ENCODE data around the gene DAPL1.

Gene DAPL1

GRCh38 chr2:158755310-158756087, 39.6 kb upstream of the DAPL1 start:
- Histone ChIP-seq H3K9me3 (ENCODE audit: low read depth, low read length) (no peaks in the 10 kb centered on the region), H3K27ac (no peak overlapping the region), H3K36me3 (ENCODE audit: insufficient read depth, low read length) (no peaks in the 10 kb centered on the region), H3K9ac (ENCODE audit: insufficient read length) (no peak overlapping the region), H3K4me3 (no peak overlapping the region)
- DNase-seq (ENCODE audit: low read depth, low spot score), result no peak
- TF ChIP-seq EZH2 (IDR thresholded peaks at IDR 0.05), result no peak
- no peak for TF ChIP-seq POLR2AphosphoS5 (IDR thresholded peaks at IDR 0.05; ENCODE audit: borderline replicate concordance, low read depth, low read length)
- TF ChIP-seq FOXP2 (optimal IDR thresholded peaks at IDR 0.05; ENCODE audit: control extremely low read depth, extremely low read length, insufficient read depth), result no peak

GRCh38 chr2:158756331-158756730, 38.8 kb upstream of the DAPL1 start:
- Histone ChIP-seq H3K9me3 (ENCODE audit: low read depth, low read length) (no peaks in the 10 kb centered on the region), H3K36me3 (ENCODE audit: insufficient read depth, low read length) (no peaks in the 10 kb centered on the region), H3K4me3 (no peak overlapping the region), H3K27ac (no peak overlapping the region), H3K9ac (ENCODE audit: insufficient read length) (no peak overlapping the region)
- TF ChIP-seq POLR2AphosphoS5 (IDR thresholded peaks at IDR 0.05; ENCODE audit: borderline replicate concordance, low read depth, low read length) (no peak), EZH2 (IDR thresholded peaks at IDR 0.05) (no peak), FOXP2 (optimal IDR thresholded peaks at IDR 0.05; ENCODE audit: control extremely low read depth, extremely low read length, insufficient read depth) (no peak)
- no peak for DNase-seq (ENCODE audit: low read depth, low spot score)

GRCh38 chr2:158756976-158757375, 38.1 kb upstream of the DAPL1 start:
- Histone ChIP-seq H3K9me3 (ENCODE audit: low read depth, low read length) (no peaks in the 10 kb centered on the region), H3K36me3 (ENCODE audit: insufficient read depth, low read length) (no peaks in the 10 kb centered on the region), H3K4me3 (no peak overlapping the region), H3K9ac (ENCODE audit: insufficient read length) (no peak overlapping the region), H3K27ac (no peak overlapping the region)
- TF ChIP-seq FOXP2 (optimal IDR thresholded peaks at IDR 0.05; ENCODE audit: control extremely low read depth, extremely low read length, insufficient read depth), result no peak
- no peak for DNase-seq (ENCODE audit: low read depth, low spot score)

- no peaks in the 10 kb centered on the region for H3K36me3 ChIP-seq (ENCODE audit: insufficient read depth, low read length)
- H3K27ac ChIP-seq, result no peak overlapping the region
- no peak overlapping the region for H3K4me3 ChIP-seq
- no peak for DNase-seq (ENCODE audit: low read depth, low spot score)
- H3K9ac ChIP-seq (ENCODE audit: insufficient read length), result no peak overlapping the region
- TF ChIP-seq EZH2 (IDR thresholded peaks at IDR 0.05) (no peak), FOXP2 (optimal IDR thresholded peaks at IDR 0.05; ENCODE audit: control extremely low read depth, extremely low read length, insufficient read depth) (no peak), POLR2AphosphoS5 (IDR thresholded peaks at IDR 0.05; ENCODE audit: borderline replicate concordance, low read depth, low read length) (no peak)
- H3K9me3 ChIP-seq (ENCODE audit: low read depth, low read length), result no peaks in the 10 kb centered on the region
Observed at GRCh38 chr2:158760887-158761286, 34.2 kb upstream of the DAPL1 start.

GRCh38 chr2:158761621-158762020, 33.5 kb upstream of the DAPL1 start:
- Histone ChIP-seq H3K9ac (ENCODE audit: insufficient read length) (no peak overlapping the region), H3K4me3 (no peak overlapping the region), H3K27ac (no peak overlapping the region), H3K36me3 (ENCODE audit: insufficient read depth, low read length) (no peaks in the 10 kb centered on the region), H3K9me3 (ENCODE audit: low read depth, low read length) (no peaks in the 10 kb centered on the region)
- DNase-seq (ENCODE audit: low read depth, low spot score), result no peak
- no peak for TF ChIP-seq FOXP2 (optimal IDR thresholded peaks at IDR 0.05; ENCODE audit: control extremely low read depth, extremely low read length, insufficient read depth)

GRCh38 chr2:158762336-158762735, 32.8 kb upstream of the DAPL1 start:
- no peak for TF ChIP-seq POLR2AphosphoS5 (IDR thresholded peaks at IDR 0.05; ENCODE audit: borderline replicate concordance, low read depth, low read length)
- no peak for TF ChIP-seq FOXP2 (optimal IDR thresholded peaks at IDR 0.05; ENCODE audit: control extremely low read depth, extremely low read length, insufficient read depth)
- TF ChIP-seq EZH2 (IDR thresholded peaks at IDR 0.05), result no peak
- no peaks in the 10 kb centered on the region for H3K36me3 ChIP-seq (ENCODE audit: insufficient read depth, low read length)

GRCh38 chr2:158766524-158766923, 28.6 kb upstream of the DAPL1 start:
- TF ChIP-seq FOXP2 (optimal IDR thresholded peaks at IDR 0.05; ENCODE audit: control extremely low read depth, extremely low read length, insufficient read depth), result no peak
- TF ChIP-seq EZH2 (IDR thresholded peaks at IDR 0.05), result no peak
- no peak for TF ChIP-seq POLR2AphosphoS5 (IDR thresholded peaks at IDR 0.05; ENCODE audit: borderline replicate concordance, low read depth, low read length)
- no peaks in the 10 kb centered on the region for H3K36me3 ChIP-seq (ENCODE audit: insufficient read depth, low read length)
- DNase-seq (ENCODE audit: low read depth, low spot score), result no peak
- H3K9ac ChIP-seq (ENCODE audit: insufficient read length), result no peak overlapping the region
- no peak overlapping the region for H3K27ac ChIP-seq
- no peak overlapping the region for H3K4me3 ChIP-seq
- H3K9me3 ChIP-seq (ENCODE audit: low read depth, low read length), result no peaks in the 10 kb centered on the region

More at GRCh38 chr2:158762336-158762735, 32.8 kb upstream of the DAPL1 start:
- H3K9me3 ChIP-seq (ENCODE audit: low read depth, low read length), result no peaks in the 10 kb centered on the region
- no peak overlapping the region for H3K27ac ChIP-seq
- H3K9ac ChIP-seq (ENCODE audit: insufficient read length), result no peak overlapping the region
- no peak for DNase-seq (ENCODE audit: low read depth, low spot score)
- H3K4me3 ChIP-seq, result no peak overlapping the region

- Histone ChIP-seq H3K27ac (no peak overlapping the region), H3K9me3 (ENCODE audit: low read depth, low read length) (no peaks in the 10 kb centered on the region), H3K36me3 (ENCODE audit: insufficient read depth, low read length) (no peaks in the 10 kb centered on the region), H3K9ac (ENCODE audit: insufficient read length) (no peak overlapping the region), H3K4me3 (no peak overlapping the region)
- TF ChIP-seq FOXP2 (optimal IDR thresholded peaks at IDR 0.05; ENCODE audit: control extremely low read depth, extremely low read length, insufficient read depth), result no peak
- TF ChIP-seq EZH2 (IDR thresholded peaks at IDR 0.05), result no peak
- no peak for TF ChIP-seq POLR2AphosphoS5 (IDR thresholded peaks at IDR 0.05; ENCODE audit: borderline replicate concordance, low read depth, low read length)
- no peak for DNase-seq (ENCODE audit: low read depth, low spot score)
Observed at GRCh38 chr2:158772306-158773078, 22.6 kb upstream of the DAPL1 start.
